HG02884 (cell line): Measurements from ENCODE around the gene REXO2.

Experiments used
- ATAC-seq: cut with Tn5 transposase; IDR thresholded peaks from one replicate; pipeline ENCODE4 v1.9.1; 2021; ENCODE audit warnings: mild to moderate bottlenecking, moderate library complexity; ENCODE audit not compliant: unreplicated experiment

The REXO2 gene

GRCh38 chr11:114439229-114440120 is at the start of gene REXO2:
TSS of gene REXO2 (plus strand) at chr11:114439467. CDS start at chr11:114439529, 62 bp downstream.
- peak; percentile 99 for ATAC-seq

- ATAC-seq: no peak
These were observed 46.3 kb upstream of the REXO2 start for GRCh38 chr11:114392735-114393667.

GRCh38 chr11:114395736-114396135 is 43.5 kb upstream of the REXO2 start:
- no peak for ATAC-seq

- no peak for ATAC-seq
These were observed 42.4 kb upstream of the REXO2 start for GRCh38 chr11:114396916-114397315.

GRCh38 chr11:114397349-114397982 is 41.8 kb upstream of the REXO2 start:
- no peak for ATAC-seq

- no peak for ATAC-seq
These were observed 40.9 kb upstream of the REXO2 start for GRCh38 chr11:114398303-114398920.

GRCh38 chr11:114399490-114400215 is 39.6 kb upstream of the REXO2 start:
- peak; percentile 23 for ATAC-seq

GRCh38 chr11:114400216-114400914 is 38.9 kb upstream of the REXO2 start, which contains the start of the genes C11orf71 and RBM7:
TSS of gene C11orf71 (minus strand) at chr11:114400511. CDS start at chr11:114400331, 180 bp downstream.
TSS of gene RBM7 (plus strand) at chr11:114400666. CDS start at chr11:114400672, 6 bp downstream.
- ATAC-seq: peak; percentile 92

GRCh38 chr11:114400915-114401223 is 38.4 kb upstream of the REXO2 start:
- no peak for ATAC-seq

GRCh38 chr11:114401311-114401710 is 38.0 kb upstream of the REXO2 start:
- no peak for ATAC-seq

- no peak for ATAC-seq
These were observed 26.3 kb upstream of the REXO2 start for GRCh38 chr11:114412946-114413345.

- no peak for ATAC-seq
These were observed 25.3 kb upstream of the REXO2 start for GRCh38 chr11:114413958-114414357.

- no peak for ATAC-seq
These were observed 22.8 kb upstream of the REXO2 start for GRCh38 chr11:114416441-114416961.

GRCh38 chr11:114426280-114426679 is 13.0 kb upstream of the REXO2 start:
- ATAC-seq: no peak

GRCh38 chr11:114430290-114430689 is 9.0 kb upstream of the REXO2 start:
- ATAC-seq: no peak

- ATAC-seq: no peak
These were observed 6.4 kb upstream of the REXO2 start for GRCh38 chr11:114432893-114433292.

- no peak for ATAC-seq
These were observed 5.9 kb upstream of the REXO2 start for GRCh38 chr11:114433376-114433775.

- ATAC-seq: no peak
These were observed 964 bp upstream of the REXO2 start for GRCh38 chr11:114438303-114438702.
